ENCODE measurements around the gene PRR30. TPM values are rescaled to one million over a fixed set of nuclear protein-coding genes. Genes with fewer than 3 reads are reported as not detected.

Gene PRR30
- polyA plus RNA-seq (2013) = not detected

GRCh38 chr2:27139310-27139709 lies at the start of gene PRR30:
TSS of gene PRR30 (minus strand) at chr2:27139410. CDS start at chr2:27138329, 1,081 bp downstream.
- POLR2A ChIA-PET = no interaction called here
- WGBS (ENCODE audit: insufficient coverage) = 95% methylated on average over 4 of the region's 4 CpGs
- no peak within 1 kb of the TSS for H3K4me3 ChIP-seq (ENCODE audit: control insufficient read depth in 1 of 7, extremely low read depth in 1 of 7, insufficient read depth in 4 of 7, low read depth in 2 of 7, low read length in 6 of 7)
- DNase-seq = no peak
- no peaks in the 10 kb centered on the region for H3K27me3 ChIP-seq (replicated peaks in 2 of 5; ENCODE audit: control insufficient read depth in 4 of 5, insufficient read depth in 5 of 5, low read length in 4 of 5)
- H3K27ac ChIP-seq (ENCODE audit: insufficient read depth in 1 of 2, low read depth in 1 of 2, low read length in 2 of 2, poor library complexity in 1 of 2, severe bottlenecking in 2 of 2) = no peak within 1 kb of the TSS
- CTCF ChIA-PET = no interaction called here
- peaks cover 0 to 9% (median 6%) of the 10 kb centered on the region in 4 experiments for H3K4me1 ChIP-seq (ENCODE audit: control extremely low read depth in 1 of 4, control insufficient read depth in 4 of 4, insufficient read depth in 4 of 4, low read length in 3 of 4)
- no peaks in the 10 kb centered on the region for H3K36me3 ChIP-seq (ENCODE audit: control insufficient read depth in 4 of 4, insufficient read depth in 4 of 4, low read length in 3 of 4)
- H3K9me3 ChIP-seq (ENCODE audit: control extremely low read depth in 1 of 5, control insufficient read depth in 4 of 5, insufficient read depth in 2 of 5, low read depth in 1 of 5, low read length in 4 of 5) = no peaks in the 10 kb centered on the region

- Histone ChIP-seq H3K27ac (ENCODE audit: insufficient read depth in 1 of 2, low read depth in 1 of 2, low read length in 2 of 2, poor library complexity in 1 of 2, severe bottlenecking in 2 of 2) (no peak overlapping the region), H3K36me3 (ENCODE audit: control insufficient read depth in 4 of 4, insufficient read depth in 4 of 4, low read length in 3 of 4) (no peaks in the 10 kb centered on the region), H3K9me3 (ENCODE audit: control extremely low read depth in 1 of 5, control insufficient read depth in 4 of 5, insufficient read depth in 2 of 5, low read depth in 1 of 5, low read length in 4 of 5) (no peaks in the 10 kb centered on the region), H3K4me3 (ENCODE audit: control insufficient read depth in 1 of 7, extremely low read depth in 1 of 7, insufficient read depth in 4 of 7, low read depth in 2 of 7, low read length in 6 of 7) (no peak overlapping the region), H3K4me1 (ENCODE audit: control extremely low read depth in 1 of 4, control insufficient read depth in 4 of 4, insufficient read depth in 4 of 4, low read length in 3 of 4) (peaks cover 0 to 3% (median 1%) of the 10 kb centered on the region in 4 experiments), H3K27me3 (replicated peaks in 2 of 5; ENCODE audit: control insufficient read depth in 4 of 5, insufficient read depth in 5 of 5, low read length in 4 of 5) (no peaks in the 10 kb centered on the region)
- POLR2A ChIA-PET = interaction anchor here (0.6 to 1.1 kb wide), 3 partner anchors 8 to 1691 kb away, joined by 3 to 4 read pairs (median 3); no protein-coding TSS in a partner anchor
- CTCF ChIA-PET = interaction anchor here (0.8 to 3.1 kb wide), 6 partner anchors 11 to 118 kb away, joined by 3 to 14 read pairs (median 4); no protein-coding TSS in a partner anchor
- 88% methylated on average over 5 of the region's 6 CpGs for WGBS (ENCODE audit: insufficient coverage)
- no peak for DNase-seq
Observed at GRCh38 chr2:27186613-27187345, 47.6 kb upstream of the PRR30 start.

- ChIA-PET POLR2A (interaction anchor here (1.1 kb wide), 1 partner anchor 9 kb away, joined by 3 read pairs; no protein-coding TSS in a partner anchor), CTCF (interaction anchor here (1.0 to 3.1 kb wide), 7 partner anchors 10 to 117 kb away, joined by 3 to 14 read pairs (median 5); no protein-coding TSS in a partner anchor)
- no peaks in the 10 kb centered on the region for H3K36me3 ChIP-seq (ENCODE audit: control insufficient read depth in 4 of 4, insufficient read depth in 4 of 4, low read length in 3 of 4)
- 60% methylated on average over 4 of the region's 6 CpGs for WGBS (ENCODE audit: insufficient coverage)
- H3K27me3 ChIP-seq (replicated peaks in 2 of 5; ENCODE audit: control insufficient read depth in 4 of 5, insufficient read depth in 5 of 5, low read length in 4 of 5) = no peaks in the 10 kb centered on the region
- H3K27ac ChIP-seq (ENCODE audit: insufficient read depth in 1 of 2, low read depth in 1 of 2, low read length in 2 of 2, poor library complexity in 1 of 2, severe bottlenecking in 2 of 2) = no peak overlapping the region
- H3K9me3 ChIP-seq (ENCODE audit: control extremely low read depth in 1 of 5, control insufficient read depth in 4 of 5, insufficient read depth in 2 of 5, low read depth in 1 of 5, low read length in 4 of 5) = no peaks in the 10 kb centered on the region
- no peak overlapping the region for H3K4me3 ChIP-seq (ENCODE audit: control insufficient read depth in 1 of 7, extremely low read depth in 1 of 7, insufficient read depth in 4 of 7, low read depth in 2 of 7, low read length in 6 of 7)
- H3K4me1 ChIP-seq (ENCODE audit: control extremely low read depth in 1 of 4, control insufficient read depth in 4 of 4, insufficient read depth in 4 of 4, low read length in 3 of 4) = peaks cover 0 to 3% (median 1%) of the 10 kb centered on the region in 4 experiments
- DNase-seq = peak in 2 of 3 donors; percentile 56 to 65
Observed at GRCh38 chr2:27185331-27186026, 46.3 kb upstream of the PRR30 start.

GRCh38 chr2:27184115-27184514 lies 44.9 kb upstream of the PRR30 start:
- Histone ChIP-seq H3K27me3 (replicated peaks in 2 of 5; ENCODE audit: control insufficient read depth in 4 of 5, insufficient read depth in 5 of 5, low read length in 4 of 5) (no peaks in the 10 kb centered on the region), H3K4me3 (ENCODE audit: control insufficient read depth in 1 of 7, extremely low read depth in 1 of 7, insufficient read depth in 4 of 7, low read depth in 2 of 7, low read length in 6 of 7) (no peak overlapping the region), H3K27ac (ENCODE audit: insufficient read depth in 1 of 2, low read depth in 1 of 2, low read length in 2 of 2, poor library complexity in 1 of 2, severe bottlenecking in 2 of 2) (no peak overlapping the region), H3K9me3 (ENCODE audit: control extremely low read depth in 1 of 5, control insufficient read depth in 4 of 5, insufficient read depth in 2 of 5, low read depth in 1 of 5, low read length in 4 of 5) (no peaks in the 10 kb centered on the region), H3K36me3 (ENCODE audit: control insufficient read depth in 4 of 4, insufficient read depth in 4 of 4, low read length in 3 of 4) (no peaks in the 10 kb centered on the region), H3K4me1 (ENCODE audit: control extremely low read depth in 1 of 4, control insufficient read depth in 4 of 4, insufficient read depth in 4 of 4, low read length in 3 of 4) (peaks cover 0 to 3% (median 1%) of the 10 kb centered on the region in 4 experiments)
- no peak for DNase-seq
- ChIA-PET CTCF (interaction anchor here (0.9 to 2.0 kb wide), 2 partner anchors 14 to 84 kb away, joined by 3 to 9 read pairs; no protein-coding TSS in a partner anchor), POLR2A (no interaction called here)
- 100% methylated on average over 3 of the region's 4 CpGs for WGBS (ENCODE audit: insufficient coverage)

- ChIA-PET CTCF (interaction anchor here (1.1 to 1.6 kb wide), 4 partner anchors 9 to 86 kb away, joined by 3 to 5 read pairs (median 4); no protein-coding TSS in a partner anchor), POLR2A (no interaction called here)
- H3K4me3 ChIP-seq (ENCODE audit: control insufficient read depth in 1 of 7, extremely low read depth in 1 of 7, insufficient read depth in 4 of 7, low read depth in 2 of 7, low read length in 6 of 7) = no peak overlapping the region
- H3K36me3 ChIP-seq (ENCODE audit: control insufficient read depth in 4 of 4, insufficient read depth in 4 of 4, low read length in 3 of 4) = no peaks in the 10 kb centered on the region
- H3K27me3 ChIP-seq (replicated peaks in 2 of 5; ENCODE audit: control insufficient read depth in 4 of 5, insufficient read depth in 5 of 5, low read length in 4 of 5) = peaks cover 0 to 1% (median 0%) of the 10 kb centered on the region in 5 experiments
- no CpG with 5 or more reads among the region's 4 CpGs for WGBS (ENCODE audit: insufficient coverage)
- no peak for DNase-seq
- no peaks in the 10 kb centered on the region for H3K9me3 ChIP-seq (ENCODE audit: control extremely low read depth in 1 of 5, control insufficient read depth in 4 of 5, insufficient read depth in 2 of 5, low read depth in 1 of 5, low read length in 4 of 5)
- peaks cover 0 to 3% (median 1%) of the 10 kb centered on the region in 4 experiments for H3K4me1 ChIP-seq (ENCODE audit: control extremely low read depth in 1 of 4, control insufficient read depth in 4 of 4, insufficient read depth in 4 of 4, low read length in 3 of 4)
- no peak overlapping the region for H3K27ac ChIP-seq (ENCODE audit: insufficient read depth in 1 of 2, low read depth in 1 of 2, low read length in 2 of 2, poor library complexity in 1 of 2, severe bottlenecking in 2 of 2)
Observed at GRCh38 chr2:27182346-27182745, 43.1 kb upstream of the PRR30 start.

GRCh38 chr2:27179344-27180000 lies 40.3 kb upstream of the PRR30 start:
- DNase-seq = no peak
- peaks cover 0 to 1% (median 0%) of the 10 kb centered on the region in 5 experiments for H3K27me3 ChIP-seq (replicated peaks in 2 of 5; ENCODE audit: control insufficient read depth in 4 of 5, insufficient read depth in 5 of 5, low read length in 4 of 5)
- H3K27ac ChIP-seq (ENCODE audit: insufficient read depth in 1 of 2, low read depth in 1 of 2, low read length in 2 of 2, poor library complexity in 1 of 2, severe bottlenecking in 2 of 2) = no peak overlapping the region
- peaks cover 0 to 3% (median 0%) of the 10 kb centered on the region in 4 experiments for H3K4me1 ChIP-seq (ENCODE audit: control extremely low read depth in 1 of 4, control insufficient read depth in 4 of 4, insufficient read depth in 4 of 4, low read length in 3 of 4)
- H3K9me3 ChIP-seq (ENCODE audit: control extremely low read depth in 1 of 5, control insufficient read depth in 4 of 5, insufficient read depth in 2 of 5, low read depth in 1 of 5, low read length in 4 of 5) = no peaks in the 10 kb centered on the region
- 100% methylated on average over 2 of the region's 3 CpGs for WGBS (ENCODE audit: insufficient coverage)
- H3K36me3 ChIP-seq (ENCODE audit: control insufficient read depth in 4 of 4, insufficient read depth in 4 of 4, low read length in 3 of 4) = no peaks in the 10 kb centered on the region
- no peak overlapping the region for H3K4me3 ChIP-seq (ENCODE audit: control insufficient read depth in 1 of 7, extremely low read depth in 1 of 7, insufficient read depth in 4 of 7, low read depth in 2 of 7, low read length in 6 of 7)
- ChIA-PET POLR2A (no interaction called here), CTCF (interaction anchor here (1.0 kb wide), 2 partner anchors 18 to 20 kb away, joined by 3 read pairs; no protein-coding TSS in a partner anchor)
